Activated CD4-positive, CD25-positive, alpha-beta regulatory T cell treated with anti-CD3 and anti-CD28 coated beads, Interleukin-2, amount 50 U/mL, for 24 hours (primary cell): Measurements from ENCODE around the gene NEK1.

ENCODE experiments used
- ATAC-seq, 2 donors: fragments of 150-1000 bp; cut with Tn5 transposase; one replicate each; pipeline ENCODE4 v1.10.0; 2021; ENCODE audit warnings: mild to moderate bottlenecking in 1 of 2, moderate library complexity in 1 of 2

The NEK1 gene

GRCh38 chr4:169416997-169417396 is 195.4 kb downstream of the NEK1 start:
- no peak for ATAC-seq

- no peak for ATAC-seq
Observed at GRCh38 chr4:169416461-169416860, 195.9 kb downstream of the NEK1 start.

GRCh38 chr4:169414913-169415312 is 197.5 kb downstream of the NEK1 start:
- ATAC-seq, result no peak

GRCh38 chr4:169412046-169412445 is 200.3 kb downstream of the NEK1 start:
- no peak for ATAC-seq

GRCh38 chr4:169410839-169411770 is 201.3 kb downstream of the NEK1 start:
- ATAC-seq, result peak; percentile 76 to 87

- no peak for ATAC-seq
Observed at GRCh38 chr4:169407217-169407845, 205.1 kb downstream of the NEK1 start.

- ATAC-seq, result no peak
Observed at GRCh38 chr4:169404960-169405359, 207.4 kb downstream of the NEK1 start.

- ATAC-seq, result no peak
Observed at GRCh38 chr4:169400832-169401231, 211.6 kb downstream of the NEK1 start.

- ATAC-seq, result no peak
Observed at GRCh38 chr4:169399976-169400767, 212.2 kb downstream of the NEK1 start.

- no peak for ATAC-seq
Observed at GRCh38 chr4:169398316-169398715, 214.1 kb downstream of the NEK1 start.

- no peak for ATAC-seq
Observed at GRCh38 chr4:169397762-169398161, 214.6 kb downstream of the NEK1 start.

- ATAC-seq, result no peak
Observed at GRCh38 chr4:169385376-169385775, 227.0 kb downstream of the NEK1 start.

- no peak for ATAC-seq
Observed at GRCh38 chr4:169384779-169385178, 227.6 kb downstream of the NEK1 start.

- no peak for ATAC-seq
Observed at GRCh38 chr4:169383724-169384123, 228.7 kb downstream of the NEK1 start.

- ATAC-seq, result no peak
Observed at GRCh38 chr4:169379688-169380087, 232.7 kb downstream of the NEK1 start.

- no peak for ATAC-seq
Observed at GRCh38 chr4:169377367-169377766, 235.0 kb downstream of the NEK1 start.

- ATAC-seq, result no peak
Observed at GRCh38 chr4:169376421-169376820, 236.0 kb downstream of the NEK1 start.

- ATAC-seq, result no peak
Observed at GRCh38 chr4:169372791-169373190, 239.6 kb downstream of the NEK1 start.

- no peak for ATAC-seq
Observed at GRCh38 chr4:169369634-169370033, 242.7 kb downstream of the NEK1 start.

- no peak for ATAC-seq
Observed at GRCh38 chr4:169367826-169368225, 244.6 kb downstream of the NEK1 start.

- no peak for ATAC-seq
Observed at GRCh38 chr4:169366821-169367220, 245.6 kb downstream of the NEK1 start.

GRCh38 chr4:169362607-169363006 is 249.8 kb downstream of the NEK1 start:
- ATAC-seq, result no peak

GRCh38 chr4:169361756-169362155 is 250.6 kb downstream of the NEK1 start:
- no peak for ATAC-seq
